ENCODE data around the gene COMTD1. TPM values are rescaled to one million over a fixed set of nuclear protein-coding genes. Genes with fewer than 3 reads are reported as not detected.
A peak's percentile ranks its signal among the peaks of the same experiment; 100 is the strongest.

COMTD1 gene
- polyA plus RNA-seq, 1 experiment, result 2.0 TPM

DNA sequence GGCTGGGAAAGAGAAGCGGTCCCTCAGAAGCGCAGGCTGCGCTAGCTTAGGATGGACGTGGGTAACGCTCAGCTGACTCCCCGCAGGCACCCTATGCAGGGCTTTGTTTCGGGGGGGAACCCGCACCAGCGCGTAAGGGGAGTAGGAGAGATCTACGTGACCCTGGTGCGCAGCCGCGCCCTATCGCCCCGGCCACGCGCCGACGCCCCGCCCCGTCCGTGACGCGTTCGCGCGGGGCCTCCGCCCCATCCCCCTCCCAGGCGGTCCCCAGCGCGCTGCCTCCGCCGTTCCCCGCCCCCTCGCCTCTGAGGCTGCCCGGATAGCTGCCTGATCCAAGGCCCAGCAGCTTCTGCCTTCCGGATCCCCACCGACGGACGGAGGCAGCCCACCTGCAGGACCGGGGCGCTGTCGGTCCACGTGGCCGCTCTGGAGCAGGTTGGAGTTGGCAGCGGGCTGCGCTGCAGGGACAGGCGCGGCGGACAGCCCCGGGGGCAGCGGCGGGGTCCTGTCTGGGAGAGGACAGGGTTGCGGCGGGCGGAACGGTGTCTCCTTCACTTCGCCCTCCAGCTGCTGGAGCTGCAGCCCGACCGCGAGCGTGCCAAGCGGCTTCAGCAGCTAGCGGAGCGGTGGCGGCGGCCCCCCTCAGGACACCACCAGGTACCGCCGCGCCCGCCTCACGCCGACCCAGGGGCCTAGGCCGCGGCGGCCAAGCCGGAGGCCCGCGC is 25.3 kb downstream of the COMTD1 start, which contains the start of gene VDAC2:
VDAC2 (plus strand) TSS at position 515 of the 725 bp plus-strand sequence. CDS start 363 bp downstream, outside the sequence.
- peak within 1 kb of the TSS; percentile 99 for H3K27ac ChIP-seq (ENCODE audit: low read depth, low read length)
- no peak for DNase-seq (ENCODE audit: low read depth, low spot score)
- ChIA-PET POLR2A (interaction anchor here (0.6 to 5.4 kb wide), 9 partner anchors 9 to 105 kb away, joined by 5 to 49 read pairs (median 8); partner anchors contain the start of gene SAMD8), CTCF (interaction anchor here (0.6 kb wide), 2 partner anchors 81 to 280 kb away, joined by 3 to 5 read pairs; no protein-coding TSS in a partner anchor)
- H3K4me3 ChIP-seq (ENCODE audit: low read depth, low read length), result peak within 1 kb of the TSS; percentile 90
- no peak for TF ChIP-seq CTCF (IDR thresholded peaks at IDR 0.05; ENCODE audit: low read depth, low read length)
- no peaks in the 10 kb centered on the region for H3K27me3 ChIP-seq (ENCODE audit: control insufficient read depth, insufficient read depth, low read length)
- H3K9me3 ChIP-seq (ENCODE audit: control insufficient read depth, insufficient read depth, low read length), result no peaks in the 10 kb centered on the region

- no peaks in the 10 kb centered on the region for H3K27me3 ChIP-seq (ENCODE audit: control insufficient read depth, insufficient read depth, low read length)
- no peak for TF ChIP-seq CTCF (IDR thresholded peaks at IDR 0.05; ENCODE audit: low read depth, low read length)
- H3K9me3 ChIP-seq (ENCODE audit: control insufficient read depth, insufficient read depth, low read length), result no peaks in the 10 kb centered on the region
- peak overlapping the region; percentile 99 for H3K27ac ChIP-seq (ENCODE audit: low read depth, low read length)
- no peak for DNase-seq (ENCODE audit: low read depth, low spot score)
- POLR2A ChIA-PET, result interaction anchor here (0.6 to 5.4 kb wide), 6 partner anchors 15 to 98 kb away, joined by 3 to 49 read pairs (median 10); partner anchors contain the start of gene SAMD8
- CTCF ChIA-PET, result interaction anchor here (0.6 kb wide), 2 partner anchors 17 to 280 kb away, joined by 3 to 5 read pairs; no protein-coding TSS in a partner anchor
- H3K4me3 ChIP-seq (ENCODE audit: low read depth, low read length), result peak overlapping the region; percentile 74
Observed at GRCh38 chr10:75209921-75210281, 25.9 kb downstream of the COMTD1 start.

- no peaks in the 10 kb centered on the region for H3K27me3 ChIP-seq (ENCODE audit: control insufficient read depth, insufficient read depth, low read length)
- peak overlapping the region; percentile 99 for H3K27ac ChIP-seq (ENCODE audit: low read depth, low read length)
- DNase-seq (ENCODE audit: low read depth, low spot score), result no peak
- no peaks in the 10 kb centered on the region for H3K9me3 ChIP-seq (ENCODE audit: control insufficient read depth, insufficient read depth, low read length)
- ChIA-PET CTCF (interaction anchor here (0.6 kb wide), 4 partner anchors 9 to 279 kb away, joined by 3 to 8 read pairs (median 6); no protein-coding TSS in a partner anchor), POLR2A (interaction anchor here (0.6 to 5.4 kb wide), 7 partner anchors 8 to 98 kb away, joined by 3 to 49 read pairs (median 5); partner anchors contain the start of gene SAMD8)
- peak overlapping the region; percentile 74 for H3K4me3 ChIP-seq (ENCODE audit: low read depth, low read length)
- TF ChIP-seq CTCF (IDR thresholded peaks at IDR 0.05; ENCODE audit: low read depth, low read length), result no peak
Observed at GRCh38 chr10:75209086-75209920, 26.5 kb downstream of the COMTD1 start.

- ChIA-PET CTCF (interaction anchor here (0.9 kb wide), 1 partner anchor 17 kb away, joined by 4 read pairs; no protein-coding TSS in a partner anchor), POLR2A (interaction anchor here (0.6 to 5.4 kb wide), 4 partner anchors 9 to 17 kb away, joined by 3 to 49 read pairs (median 6); no protein-coding TSS in a partner anchor)
- Histone ChIP-seq H3K4me3 (ENCODE audit: low read depth, low read length) (no peak overlapping the region), H3K27ac (ENCODE audit: low read depth, low read length) (peak overlapping the region; percentile 54), H3K27me3 (ENCODE audit: control insufficient read depth, insufficient read depth, low read length) (no peaks in the 10 kb centered on the region), H3K9me3 (ENCODE audit: control insufficient read depth, insufficient read depth, low read length) (no peaks in the 10 kb centered on the region)
- no peak for TF ChIP-seq CTCF (IDR thresholded peaks at IDR 0.05; ENCODE audit: low read depth, low read length)
- DNase-seq (ENCODE audit: low read depth, low spot score), result no peak
Observed at GRCh38 chr10:75208181-75208580, 27.6 kb downstream of the COMTD1 start.
